Fibroblast of skin of abdomen (primary cell): Measurements from ENCODE around the gene DAB2.
"Not testable (repeated sequence)": the region's sequence is repeated elsewhere in the genome, so short reads cannot be mapped to it uniquely, and the experiment has no call there.

Experiments used
- DNase-seq: peaks from one replicate; pipeline ENCODE4 v3.0.0-alpha.2; 2013

The DAB2 gene

DNA sequence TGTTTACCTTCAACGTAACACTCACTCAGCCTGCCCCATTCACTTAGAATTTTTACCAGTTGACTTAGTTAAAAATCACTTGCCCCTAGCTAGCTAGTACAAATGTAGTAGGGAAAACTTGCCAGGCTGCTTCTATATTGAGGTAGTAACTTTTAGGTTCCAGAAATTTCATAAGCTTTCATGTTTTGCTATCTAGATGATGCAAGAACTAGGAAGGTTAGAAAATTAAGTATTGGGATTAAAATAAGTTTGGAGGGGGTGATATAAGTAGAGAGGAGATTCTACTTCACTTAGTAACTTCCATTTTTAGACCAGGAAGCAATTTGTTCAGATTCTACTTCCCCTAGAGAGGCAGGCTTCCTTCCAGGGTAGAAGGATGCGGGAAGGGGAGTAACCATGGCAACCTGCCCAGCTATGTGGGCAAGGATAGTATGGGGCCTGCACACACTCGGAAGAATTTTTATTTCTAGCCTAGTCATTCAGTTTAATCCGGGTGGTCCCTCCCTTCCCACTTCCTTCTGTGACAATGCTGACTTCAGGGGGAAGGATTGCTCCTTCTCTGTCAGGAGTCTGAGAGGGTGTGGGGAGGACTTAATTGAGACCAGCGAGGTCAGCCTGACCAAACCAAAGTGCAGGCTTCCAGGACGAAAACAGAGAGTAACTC lies 4.2 kb downstream of the DAB2 start:
- DNase-seq, result peak; percentile 94

DNA sequence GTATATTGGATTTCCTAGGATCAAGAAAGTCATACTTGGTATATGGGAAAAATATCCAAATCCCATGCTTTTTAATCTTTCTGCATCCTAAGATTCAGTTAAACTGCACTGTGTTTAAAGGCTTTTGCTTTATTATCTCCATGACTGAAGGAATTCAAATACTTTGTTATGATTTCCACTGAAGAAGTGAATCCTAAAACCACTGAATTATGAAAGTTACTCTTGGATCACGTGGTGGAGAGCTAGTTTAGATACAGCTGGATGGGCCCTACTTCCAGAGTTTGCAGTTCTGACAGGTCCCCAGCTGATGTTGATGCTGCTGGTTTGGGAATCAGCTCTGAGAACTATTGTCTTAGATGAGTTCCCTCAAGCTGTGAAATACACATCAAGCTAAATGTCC lies 5.0 kb downstream of the DAB2 start:
- no peak for DNase-seq

DNA sequence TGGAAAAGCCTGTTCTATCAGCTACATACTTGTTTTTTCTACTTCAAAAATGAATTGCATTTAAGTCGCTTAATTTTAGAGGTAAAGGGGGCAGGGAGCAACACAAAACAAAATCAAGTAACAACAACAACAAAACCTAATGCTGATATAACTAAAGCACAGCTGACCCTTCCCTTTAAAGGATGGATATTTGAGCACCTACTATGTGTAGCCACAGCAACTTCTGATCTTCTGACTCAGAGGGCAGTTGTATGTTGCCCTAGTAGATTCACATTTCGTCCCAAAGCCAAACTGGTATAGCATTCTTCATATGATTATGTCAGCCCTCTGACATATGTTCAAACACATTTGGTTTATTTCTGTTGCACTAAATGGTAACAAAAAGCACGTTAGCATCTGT lies 6.8 kb downstream of the DAB2 start:
- DNase-seq, result no peak

DNA sequence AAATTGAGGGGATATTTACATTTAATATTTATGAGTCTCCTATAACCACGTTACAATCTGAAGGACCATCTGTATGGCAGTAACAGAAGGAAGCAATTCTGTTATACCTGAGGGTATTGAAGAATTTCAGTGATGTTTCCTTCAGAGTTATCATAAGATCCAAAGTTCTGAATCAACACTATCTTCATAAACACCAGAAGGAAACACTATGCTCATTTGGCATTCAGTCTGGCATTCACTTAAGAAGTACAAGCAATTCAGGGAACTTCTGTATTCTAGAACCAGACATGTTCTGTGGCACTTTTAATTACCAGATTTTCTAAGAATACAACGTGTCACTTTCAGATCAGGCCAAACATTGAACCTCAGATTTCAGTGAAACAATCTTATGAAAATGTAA lies 9.6 kb downstream of the DAB2 start:
- peak; percentile 18 for DNase-seq

DNA sequence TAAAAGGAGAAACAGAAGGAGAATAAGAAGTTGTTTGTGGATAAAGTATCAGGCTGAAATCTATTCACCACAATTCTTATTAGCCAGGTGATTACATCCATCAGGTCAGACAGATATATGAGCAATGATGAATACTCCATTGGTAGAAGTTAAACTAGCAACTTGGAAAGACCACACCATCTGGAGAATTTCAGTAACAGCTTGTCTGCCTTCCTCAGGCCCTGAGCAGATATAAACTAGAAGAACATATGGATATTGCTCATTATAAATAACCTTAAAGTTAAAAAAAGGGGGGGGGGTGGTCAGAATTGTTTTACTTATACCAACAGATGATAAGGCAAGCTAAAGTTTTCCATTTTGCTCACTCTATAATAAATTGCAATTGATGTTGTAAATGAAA lies 10.4 kb downstream of the DAB2 start:
- no peak for DNase-seq

DNA sequence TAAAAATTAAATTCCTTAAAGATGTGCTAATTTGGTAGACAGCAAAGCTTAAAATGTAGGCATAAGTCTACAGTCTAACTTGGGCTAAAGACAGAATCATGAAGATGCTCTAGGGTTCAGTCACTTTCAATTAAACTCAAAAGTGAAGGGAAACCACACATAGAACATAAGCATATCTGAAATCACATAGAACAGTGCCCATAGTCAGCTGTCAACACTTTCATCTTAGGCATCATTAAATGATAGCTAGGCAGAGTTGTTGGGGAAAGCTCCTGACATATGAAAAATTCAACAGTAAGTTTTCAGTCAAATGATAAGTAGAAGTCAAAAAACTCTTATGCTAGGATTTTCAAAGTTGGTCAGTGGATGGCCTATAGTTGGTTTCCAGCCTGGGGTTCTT lies 11.0 kb downstream of the DAB2 start:
- no peak for DNase-seq

DNA sequence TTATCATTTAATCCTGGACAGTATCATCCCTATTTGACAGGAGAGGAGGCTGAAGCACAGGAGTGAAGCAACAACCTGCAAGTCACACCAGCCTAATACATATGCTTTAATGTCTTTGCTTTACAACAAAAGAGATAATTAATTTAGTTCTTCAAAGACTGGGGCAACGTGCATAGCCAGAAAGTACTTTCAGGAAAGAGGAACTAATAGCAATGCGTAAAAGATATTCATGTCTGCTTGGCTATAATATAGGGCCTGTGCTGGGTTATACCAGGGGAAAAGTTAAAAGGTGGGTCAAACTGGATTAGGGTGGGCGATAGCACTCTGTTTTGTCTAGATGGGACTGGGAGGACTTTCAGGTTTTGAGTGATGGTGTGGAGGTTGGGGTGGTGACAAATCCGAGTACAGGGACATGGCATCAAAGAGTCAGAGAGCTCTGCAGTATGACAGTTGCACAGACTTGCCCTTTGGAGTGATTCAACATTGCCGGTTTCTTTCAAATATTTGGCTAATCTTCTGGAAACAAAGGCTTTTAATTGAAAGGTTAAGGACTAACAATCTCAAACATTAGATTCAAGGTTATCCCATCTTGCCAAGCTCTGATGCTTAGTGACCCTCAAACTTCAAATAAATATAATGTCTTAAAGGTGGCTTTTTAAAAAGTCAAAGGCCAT lies 11.9 kb downstream of the DAB2 start:
- DNase-seq, result no peak

DNA sequence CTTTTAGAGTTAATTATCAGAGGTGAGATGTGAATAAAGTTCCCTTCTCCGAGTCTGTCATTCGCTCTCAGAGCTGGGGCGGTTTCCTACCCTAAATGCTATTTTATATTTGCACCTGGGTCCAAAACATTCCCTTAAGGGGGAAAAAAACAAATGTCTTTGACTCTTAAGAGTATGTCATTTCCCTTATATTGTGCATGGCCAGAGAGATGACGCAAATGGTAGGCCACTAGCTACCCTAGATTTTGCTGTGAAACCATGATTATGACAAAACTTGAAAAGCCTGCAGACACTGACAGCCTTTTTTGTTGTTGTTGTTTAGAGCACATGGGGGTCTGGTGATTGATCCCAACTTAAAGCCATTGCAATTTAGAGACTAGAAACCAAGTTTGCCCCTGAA lies 12.8 kb downstream of the DAB2 start:
- no peak for DNase-seq

DNA sequence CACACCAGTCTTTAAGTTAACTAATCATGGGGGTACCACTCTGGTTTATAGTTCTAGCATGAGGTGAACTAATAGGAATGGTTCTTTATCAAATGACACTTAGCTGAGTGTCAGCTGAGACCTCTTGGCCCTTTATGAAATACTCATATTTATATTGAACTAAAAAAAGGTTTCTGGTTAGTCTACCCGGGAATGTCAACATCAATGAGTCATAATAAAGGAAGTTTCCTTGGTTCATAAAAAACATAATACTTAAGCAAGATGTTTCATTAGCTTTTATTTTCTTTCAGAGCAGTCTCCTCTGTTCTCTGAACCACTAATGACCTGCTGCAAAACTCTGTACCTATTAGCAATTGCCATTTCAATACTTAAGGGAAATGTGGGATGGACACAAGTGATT lies 13.7 kb downstream of the DAB2 start:
- DNase-seq, result peak; percentile 61

DNA sequence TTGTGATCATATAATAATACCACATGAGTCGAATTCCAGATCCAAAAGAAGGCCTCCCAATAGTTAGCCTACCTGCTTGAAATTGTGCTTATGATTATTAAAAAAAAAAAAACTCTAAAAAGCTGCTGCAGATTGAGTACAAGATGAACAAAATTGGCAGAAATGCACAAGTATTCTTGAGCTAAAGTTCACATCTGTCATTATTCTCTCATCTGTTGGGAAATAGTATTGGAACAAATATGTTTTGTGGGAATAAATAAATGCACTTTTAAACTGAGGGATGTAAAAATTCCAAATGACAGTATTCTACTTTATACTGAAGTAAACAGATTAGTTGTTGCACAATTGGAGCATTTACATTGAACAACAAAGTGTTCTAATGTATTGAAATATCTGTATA lies 15.7 kb downstream of the DAB2 start:
- DNase-seq, result no peak

DNA sequence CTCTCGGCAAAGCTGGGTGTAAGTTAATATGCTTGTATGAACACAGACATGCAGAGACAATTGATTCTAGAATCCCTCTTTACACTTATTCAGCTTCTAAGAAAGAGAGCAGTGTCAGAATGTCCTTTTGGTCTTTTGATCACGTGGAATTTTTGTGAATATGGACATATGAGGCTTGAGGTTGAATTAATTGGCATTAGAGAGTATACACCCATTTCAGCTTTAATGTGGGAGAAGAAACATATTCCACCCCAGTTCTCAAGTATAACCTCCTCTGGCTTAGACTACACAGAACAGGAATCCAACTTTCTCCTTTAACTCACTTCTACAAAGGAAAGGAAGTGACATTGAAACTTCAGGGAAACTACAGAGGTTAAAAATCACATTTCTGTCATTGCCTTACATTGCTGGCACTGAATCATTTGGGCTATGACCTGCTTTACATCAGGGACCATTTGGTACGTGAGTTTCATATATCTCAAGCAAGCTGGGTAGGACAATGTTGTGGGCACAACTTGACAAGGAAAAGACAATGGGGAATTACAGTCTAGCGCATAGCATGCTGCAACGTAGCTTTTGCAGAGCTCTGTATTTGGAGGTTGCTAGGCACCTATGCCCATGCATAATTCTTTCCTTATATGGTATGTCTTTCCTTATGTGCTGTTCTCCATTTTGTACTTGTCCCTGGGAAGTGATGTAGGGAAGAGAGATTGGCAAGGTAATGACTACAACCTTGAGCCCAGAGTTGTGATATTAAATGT lies 19.5 kb downstream of the DAB2 start:
- DNase-seq, result no peak

DNA sequence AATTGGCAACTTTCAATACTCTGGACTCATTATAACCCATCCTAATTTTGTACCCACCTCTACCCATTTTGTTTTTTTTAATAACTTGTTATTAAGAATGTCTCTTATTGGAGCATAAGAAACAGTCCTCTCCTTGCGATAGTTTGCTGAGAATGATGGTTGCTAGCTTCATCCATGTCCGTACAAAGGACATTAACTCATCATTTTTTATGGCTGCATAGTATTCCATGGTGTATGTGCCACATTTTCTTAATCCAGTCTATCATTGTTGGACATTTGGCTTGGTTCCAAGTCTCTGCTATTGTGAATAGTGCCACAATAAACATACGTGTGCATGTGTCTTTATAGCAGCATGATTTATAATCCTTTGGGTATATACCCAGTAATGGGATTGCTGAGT lies 21.0 kb downstream of the DAB2 start:
- DNase-seq, result not testable (repeated sequence)

DNA sequence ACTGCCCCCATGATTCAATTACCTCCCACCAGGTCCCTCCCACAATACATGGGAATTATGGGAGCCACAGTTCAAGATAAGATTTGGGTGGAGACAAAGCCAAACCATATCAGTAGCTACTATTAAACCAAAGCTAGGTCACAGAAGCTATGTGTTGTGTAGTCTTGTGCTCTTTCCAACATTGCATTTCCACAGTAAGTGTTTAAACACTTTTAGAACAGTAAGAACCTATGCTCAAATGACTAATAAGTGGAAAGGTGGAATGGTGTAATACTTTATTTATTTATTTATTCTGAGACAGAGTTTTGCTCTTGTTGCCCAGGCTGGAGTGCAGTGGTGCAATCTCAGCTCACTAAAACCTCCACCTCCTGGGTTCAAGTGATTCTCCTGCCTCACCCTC lies 22.6 kb downstream of the DAB2 start:
- not testable (repeated sequence) for DNase-seq

DNA sequence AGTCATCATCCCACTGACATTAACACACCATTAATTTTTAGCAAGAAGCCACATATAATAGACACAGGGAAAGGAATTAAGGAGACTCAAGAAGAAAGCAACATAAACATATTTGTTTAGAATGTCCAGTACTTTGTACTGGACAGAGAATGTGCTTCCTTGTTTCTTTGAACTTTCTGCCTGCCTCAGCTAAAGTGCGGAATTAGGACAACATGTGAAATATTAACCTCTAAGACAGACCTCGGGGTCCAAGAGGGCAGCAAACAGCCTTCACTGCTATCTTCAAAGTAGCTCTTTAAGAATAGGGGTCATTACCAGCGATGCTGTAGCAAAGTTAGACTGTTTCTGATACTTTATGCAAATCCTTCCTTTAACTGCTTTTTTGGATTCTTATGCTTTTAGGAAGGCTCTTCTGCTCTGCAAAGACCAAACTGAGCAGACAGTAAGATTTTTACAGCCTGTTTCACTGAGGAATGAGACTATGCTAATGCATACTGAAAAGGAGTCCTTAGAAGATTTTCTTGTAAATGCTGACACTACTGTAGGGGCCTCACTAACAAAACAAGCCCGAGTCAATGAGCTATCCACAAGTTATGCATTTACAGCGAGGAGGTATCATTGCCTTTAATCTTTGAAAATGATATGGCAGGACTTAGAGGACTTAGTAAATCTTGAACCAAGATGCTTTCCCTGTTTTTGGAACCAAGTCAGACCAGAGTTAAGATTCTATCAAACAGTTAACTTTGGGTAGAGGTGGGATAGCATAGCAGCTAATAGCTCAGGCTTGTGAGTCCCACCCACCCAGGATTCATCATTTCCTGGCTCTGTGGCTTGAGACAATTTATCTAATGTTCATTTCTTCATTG lies 23.8 kb downstream of the DAB2 start:
- DNase-seq, result peak; percentile 62

DNA sequence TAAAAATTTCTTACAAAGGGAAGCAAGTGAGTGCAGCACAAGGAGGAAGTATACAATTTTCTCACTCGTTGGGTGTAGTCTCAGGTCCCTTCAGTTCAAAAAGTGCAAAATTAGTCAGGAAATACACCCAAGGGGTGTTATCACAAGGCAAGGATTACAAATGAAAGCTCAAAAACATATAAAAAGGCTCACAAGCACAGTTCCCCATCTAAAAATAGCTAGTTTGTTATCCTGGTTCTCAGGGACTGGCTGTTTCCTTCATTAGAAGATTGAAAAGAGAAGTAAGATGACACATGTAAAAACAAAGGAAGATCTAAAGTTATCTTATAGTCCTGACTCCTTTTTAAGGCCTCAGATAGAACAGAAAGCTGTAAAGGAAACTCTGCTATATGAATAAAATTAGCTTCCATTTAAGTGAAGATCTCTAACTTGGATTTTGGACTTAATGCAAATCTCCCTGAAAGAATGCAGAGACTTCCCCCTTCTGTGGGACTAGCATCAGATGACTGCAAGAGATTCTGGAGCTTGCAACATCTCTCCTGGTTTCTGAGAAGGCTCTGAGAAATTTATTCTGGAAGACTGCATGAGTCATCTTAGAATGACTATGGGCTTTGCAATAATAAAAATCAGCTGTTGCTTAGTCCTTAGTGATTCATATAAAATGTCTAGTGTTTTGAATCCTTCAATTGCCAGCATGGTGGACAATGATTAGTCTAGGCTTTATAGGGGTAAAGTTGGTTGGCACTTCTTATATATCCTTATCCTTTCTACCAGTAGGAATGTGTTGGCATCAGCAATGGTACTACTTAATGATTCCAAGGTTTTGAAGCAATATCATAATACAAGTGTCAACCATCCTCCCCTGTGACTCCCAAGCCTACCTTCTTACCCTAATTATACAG lies 25.4 kb downstream of the DAB2 start:
- DNase-seq, result peak; percentile 98

DNA sequence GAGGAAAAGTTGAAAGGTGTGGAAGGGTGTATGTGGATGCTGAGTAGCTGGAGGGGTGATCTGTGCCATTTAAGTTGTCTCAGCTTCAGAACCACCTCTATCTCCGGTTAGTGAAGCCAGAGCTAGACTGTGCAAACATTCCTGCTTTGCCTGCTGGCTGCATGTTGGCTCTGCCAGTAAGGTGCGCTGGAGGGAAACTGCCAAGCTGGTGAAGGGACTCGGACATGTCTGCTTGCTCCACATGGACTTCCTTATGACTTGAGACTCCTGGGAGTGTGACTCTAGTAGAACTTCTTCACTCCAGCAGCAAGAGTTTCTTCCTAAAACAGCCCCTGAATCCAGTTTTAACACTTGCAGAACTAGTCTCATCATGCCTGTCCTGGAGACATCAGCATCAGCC lies 27.9 kb downstream of the DAB2 start:
- no peak for DNase-seq

DNA sequence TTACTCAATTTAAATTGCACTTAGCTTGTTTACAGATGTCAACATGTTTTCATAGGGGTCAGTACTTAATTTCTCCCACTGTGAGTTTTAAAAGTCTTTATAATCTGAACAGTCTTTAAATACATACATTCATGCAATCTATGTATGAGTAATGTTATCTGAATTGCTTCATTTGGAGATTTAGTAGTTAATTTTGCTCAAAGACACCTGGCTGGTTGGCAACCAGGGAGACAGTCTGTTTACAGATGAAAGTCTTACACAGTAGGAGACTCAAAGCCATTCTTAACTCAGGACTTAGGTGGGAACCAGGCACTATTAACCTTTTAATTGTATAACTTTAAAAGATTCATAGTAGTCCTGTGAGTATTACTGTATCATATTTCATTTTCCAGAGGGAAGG lies 29.3 kb downstream of the DAB2 start:
- DNase-seq, result no peak

DNA sequence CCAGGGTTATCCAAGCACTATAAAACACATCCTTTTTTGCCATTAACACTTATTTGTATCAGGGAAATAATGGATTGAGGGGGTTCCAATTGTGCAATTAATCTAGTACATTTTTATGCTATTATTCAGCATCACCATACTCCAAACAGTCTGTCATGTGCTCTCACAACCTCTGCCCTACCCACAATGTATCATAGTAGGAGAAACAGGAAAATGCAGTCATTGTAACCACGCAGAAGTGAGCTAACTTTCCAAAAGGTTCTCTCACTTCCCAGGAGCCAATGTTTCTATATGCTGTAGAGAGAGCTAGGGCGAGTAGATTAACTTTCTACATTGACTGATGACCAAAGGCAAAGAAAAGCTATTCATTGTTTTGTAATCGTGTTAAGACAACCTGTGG lies 29.8 kb downstream of the DAB2 start:
- DNase-seq, result peak; percentile 72

DNA sequence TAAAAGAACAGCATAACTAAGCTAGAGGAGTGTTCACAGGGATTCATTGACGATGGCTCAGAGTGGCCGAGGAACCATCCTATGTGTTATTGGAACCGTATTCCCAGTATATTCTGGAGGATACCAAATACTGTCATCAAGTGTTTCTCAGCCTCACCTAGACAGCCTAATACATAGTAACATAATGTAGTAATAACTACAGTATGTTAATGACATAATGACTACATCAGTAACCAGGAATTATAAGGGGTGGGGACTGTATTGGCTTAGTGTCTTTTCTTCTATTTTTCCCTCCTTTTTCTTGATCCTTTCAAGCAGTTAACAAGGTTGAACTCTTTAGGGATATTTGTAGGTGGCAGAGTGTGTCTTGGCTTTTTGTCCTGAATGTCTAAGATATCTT lies 33.8 kb downstream of the DAB2 start:
- no peak for DNase-seq

DNA sequence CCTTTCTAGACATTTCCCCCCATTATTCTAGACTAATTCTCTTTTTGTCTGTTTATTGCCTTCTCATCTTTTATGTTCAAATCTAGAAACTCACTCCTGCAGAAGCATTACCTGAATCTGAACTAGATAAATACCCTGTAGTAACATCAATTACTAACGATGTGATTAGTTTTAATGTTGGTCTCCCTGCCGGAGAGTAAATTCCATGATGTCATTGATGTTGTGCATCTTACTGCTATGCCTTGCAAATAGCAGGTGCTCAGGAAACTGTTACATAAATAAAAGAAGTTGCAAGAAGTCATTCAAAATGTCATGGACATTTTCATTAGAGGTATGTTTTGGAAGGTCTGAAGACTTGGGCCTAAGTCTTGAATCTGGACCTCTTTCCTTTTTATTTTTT lies 37.5 kb downstream of the DAB2 start:
- no peak for DNase-seq

DNA sequence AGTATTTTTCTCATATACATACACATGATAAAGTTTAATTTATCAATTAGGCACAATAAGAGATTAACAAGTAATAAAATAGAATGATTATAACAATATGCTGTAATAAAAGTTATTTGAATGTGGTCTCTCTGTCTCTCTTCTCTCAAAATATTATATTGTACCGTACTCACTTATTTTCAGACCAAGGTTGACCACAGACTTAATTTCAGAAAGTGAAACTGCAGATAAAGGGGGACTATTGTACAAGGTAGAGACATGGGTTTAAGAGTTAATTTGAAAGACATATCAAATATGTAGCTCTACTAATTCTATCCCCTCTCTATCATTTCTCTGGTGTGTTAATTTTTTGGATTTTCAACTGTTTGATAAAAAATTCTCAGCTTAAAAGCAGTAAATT lies 40.5 kb downstream of the DAB2 start:
- no peak for DNase-seq

DNA sequence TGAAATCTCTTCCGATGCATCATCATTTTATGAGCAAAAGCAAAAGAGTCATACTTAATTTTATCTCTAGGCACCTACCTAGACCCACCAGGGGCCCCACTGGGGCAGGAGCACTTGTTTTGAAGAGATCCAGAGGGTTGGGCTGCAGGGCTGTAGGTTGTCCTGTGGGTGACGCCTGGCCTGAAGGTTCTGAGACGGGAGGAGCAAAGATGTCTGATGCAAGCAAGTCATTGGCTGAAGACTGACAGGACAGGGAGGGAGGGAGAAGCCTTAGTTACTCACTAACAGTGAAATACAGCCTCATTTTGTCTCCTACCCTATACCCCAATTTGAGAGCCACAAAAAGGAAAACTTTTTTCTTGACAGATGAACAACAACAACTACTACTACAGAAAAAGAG lies 43.4 kb downstream of the DAB2 start:
- DNase-seq, result no peak
